ACC112 (cell line): Measurements from ENCODE around the gene APAF1.

Experiments used
- H2AFZ ChIP-seq: fragments of 200-600 bp; sonication (generic); one replicate; pipeline ENCODE4 v1.6.0; 2017; ENCODE audit warnings: antibody characterized with exemption, low read length; ENCODE audit not compliant: unreplicated experiment
- H3K27ac ChIP-seq: fragments of 200-600 bp; sonication (generic); 2 replicates; pipeline ENCODE4 v1.5.1; 2014; ENCODE audit warnings: low read depth, mild to moderate bottlenecking, antibody characterized with exemption, low read length, moderate library complexity
- H3K27me3 ChIP-seq: fragments of 200-600 bp; sonication (generic); 2 replicates; pipeline ENCODE4 v1.6.1; 2014; ENCODE audit warnings: mild to moderate bottlenecking, antibody characterized with exemption, low read length, moderate library complexity, mixed read lengths; ENCODE audit not compliant: insufficient read depth
- H3K36me3 ChIP-seq: fragments of 200-600 bp; sonication (generic); 2 replicates; pipeline ENCODE4 v1.6.1; 2016; ENCODE audit warnings: mild to moderate bottlenecking, antibody characterized with exemption, low read length, moderate library complexity, mixed read lengths; ENCODE audit not compliant: insufficient read depth
- H3K4me1 ChIP-seq: fragments of 200-600 bp; sonication (generic); one replicate; pipeline ENCODE4 v1.6.1; 2016; ENCODE audit warnings: low read length, mixed read lengths; ENCODE audit not compliant: insufficient read depth, unreplicated experiment, control insufficient read depth
- H3K4me3 ChIP-seq: fragments of 200-600 bp; sonication (generic); 2 replicates; pipeline ENCODE4 v1.5.1; 2014; ENCODE audit warnings: mild to moderate bottlenecking, low read depth, low read length
- H3K79me2 ChIP-seq: fragments of 200-600 bp; sonication (generic); one replicate; pipeline ENCODE4 v1.6.0; 2016; ENCODE audit warnings: low read length; ENCODE audit not compliant: control insufficient read depth, unreplicated experiment, insufficient read depth

APAF1 gene

DNA sequence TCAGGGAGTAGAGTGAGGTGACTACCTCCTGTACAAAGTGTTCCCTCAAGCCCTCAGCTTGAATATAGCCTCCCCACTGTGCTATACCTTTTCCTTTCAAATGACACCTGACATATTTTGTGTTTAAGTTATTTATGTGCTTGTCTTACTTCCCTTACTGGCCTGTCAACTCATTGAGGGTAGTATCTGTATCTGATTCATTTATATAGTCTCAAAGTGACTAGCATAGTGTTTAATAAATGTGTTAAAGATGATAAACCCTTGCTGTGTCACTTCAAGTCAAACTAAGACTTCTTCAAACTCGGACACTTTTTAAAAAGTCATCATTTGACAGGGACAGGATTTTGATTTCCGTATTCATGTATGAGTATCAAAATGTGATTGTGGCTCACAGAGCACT is 52.1 kb downstream of the APAF1 start:
- Histone ChIP-seq H3K79me2 (no peaks in the 10 kb centered on the region), H3K36me3 (no peaks in the 10 kb centered on the region), H3K27me3 (no peaks in the 10 kb centered on the region), H3K4me3 (no peak overlapping the region), H3K27ac (no peak overlapping the region), H2AFZ (no peak overlapping the region), H3K4me1 (peaks cover 14% of the 10 kb centered on the region)

DNA sequence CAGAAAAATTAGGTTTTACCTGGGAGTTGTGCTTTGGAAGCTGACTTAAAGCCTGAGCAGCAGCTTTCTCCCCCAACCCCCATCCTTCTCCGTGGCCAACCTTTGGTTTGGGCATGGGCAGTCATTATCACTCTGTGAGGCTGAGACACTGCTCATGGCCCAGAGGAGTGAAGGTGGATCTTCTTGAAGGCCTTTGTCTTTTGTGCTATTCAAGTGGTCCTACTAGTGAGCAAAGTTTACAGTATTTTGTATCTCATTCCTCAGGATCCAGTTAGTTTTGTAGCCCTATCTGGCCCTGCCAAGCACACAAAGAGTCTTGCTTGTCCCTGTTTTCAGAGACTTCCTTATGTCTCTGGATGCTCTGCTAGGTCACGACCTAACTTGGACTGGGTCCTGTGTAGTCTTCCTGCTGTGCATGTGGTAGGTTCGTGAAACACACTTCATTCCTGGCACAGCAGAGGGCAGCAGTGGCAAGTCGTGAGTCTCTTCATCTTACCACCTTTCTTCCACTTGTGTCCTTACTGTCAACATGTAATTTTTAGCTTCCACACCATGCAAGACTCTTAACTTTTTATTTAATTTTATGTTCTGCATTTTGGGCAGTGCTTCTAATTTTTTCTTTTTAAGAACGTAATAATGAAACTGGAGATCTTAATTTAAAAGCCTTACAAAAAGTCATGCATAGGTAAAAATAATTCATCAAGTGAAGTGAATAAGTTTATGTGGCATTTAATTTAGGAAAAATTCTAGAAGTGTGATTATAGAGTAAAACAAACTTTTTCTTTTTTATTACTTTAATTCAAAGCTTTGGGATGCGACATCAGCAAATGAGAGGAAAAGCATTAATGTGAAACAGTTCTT is 53.7 kb downstream of the APAF1 start:
- Histone ChIP-seq H3K27me3 (no peaks in the 10 kb centered on the region), H3K27ac (no peak overlapping the region), H2AFZ (no peak overlapping the region)

DNA sequence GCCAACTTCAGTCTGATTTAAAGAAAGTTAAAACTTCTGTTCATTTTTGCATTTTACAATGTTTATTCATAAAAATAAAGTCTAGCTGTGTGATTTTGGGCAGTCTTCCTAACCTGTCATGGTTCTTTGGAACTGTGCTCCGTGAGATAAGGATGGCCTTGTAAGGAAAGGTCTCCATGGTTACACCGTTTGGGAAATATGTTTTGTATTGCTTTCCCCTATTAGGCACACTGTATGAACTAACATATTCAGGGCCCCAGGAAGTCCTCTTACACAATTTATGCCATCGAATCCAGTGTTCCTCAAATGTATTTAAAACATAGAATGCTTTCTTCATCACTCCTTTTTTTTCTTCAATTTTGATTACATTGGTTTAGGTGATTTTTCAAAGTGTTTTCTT is 54.5 kb downstream of the APAF1 start:
- Histone ChIP-seq H3K27ac (no peak overlapping the region), H3K4me3 (no peak overlapping the region), H3K36me3 (peaks cover 11% of the 10 kb centered on the region), H3K27me3 (no peaks in the 10 kb centered on the region), H2AFZ (no peak overlapping the region), H3K79me2 (no peaks in the 10 kb centered on the region), H3K4me1 (peaks cover 14% of the 10 kb centered on the region)

More for the DNA sequence above, 53.7 kb downstream of the APAF1 start:
- H3K4me1 ChIP-seq = peaks cover 14% of the 10 kb centered on the region
- no peaks in the 10 kb centered on the region for H3K79me2 ChIP-seq
- no peak overlapping the region for H3K4me3 ChIP-seq
- peaks cover 7% of the 10 kb centered on the region; the same call in 1 of the 2 replicates for H3K36me3 ChIP-seq

DNA sequence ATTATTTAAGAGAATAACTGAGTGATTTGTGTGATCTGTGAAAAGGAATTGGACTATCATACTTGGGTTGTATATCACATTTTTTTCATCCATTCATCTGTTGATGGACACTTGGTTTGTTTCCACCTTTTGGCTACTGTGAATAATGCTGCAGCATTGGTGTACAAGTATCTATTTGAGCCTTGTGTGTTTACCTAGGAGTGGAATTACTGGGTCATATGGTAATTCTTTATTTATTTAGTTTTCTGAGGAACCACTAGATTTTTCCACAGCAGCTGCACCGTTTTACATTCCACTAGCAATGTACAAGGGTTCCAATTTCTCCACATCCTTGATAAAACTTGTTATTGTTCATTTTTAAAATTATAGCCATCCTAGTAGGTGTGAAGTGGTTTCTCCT is 56.1 kb downstream of the APAF1 start:
- Histone ChIP-seq H3K79me2 (no peaks in the 10 kb centered on the region), H3K4me3 (no peak overlapping the region), H3K27me3 (no peaks in the 10 kb centered on the region), H3K27ac (no peak overlapping the region), H2AFZ (no peak overlapping the region), H3K4me1 (peaks cover 14% of the 10 kb centered on the region), H3K36me3 (peaks cover 15% of the 10 kb centered on the region)

DNA sequence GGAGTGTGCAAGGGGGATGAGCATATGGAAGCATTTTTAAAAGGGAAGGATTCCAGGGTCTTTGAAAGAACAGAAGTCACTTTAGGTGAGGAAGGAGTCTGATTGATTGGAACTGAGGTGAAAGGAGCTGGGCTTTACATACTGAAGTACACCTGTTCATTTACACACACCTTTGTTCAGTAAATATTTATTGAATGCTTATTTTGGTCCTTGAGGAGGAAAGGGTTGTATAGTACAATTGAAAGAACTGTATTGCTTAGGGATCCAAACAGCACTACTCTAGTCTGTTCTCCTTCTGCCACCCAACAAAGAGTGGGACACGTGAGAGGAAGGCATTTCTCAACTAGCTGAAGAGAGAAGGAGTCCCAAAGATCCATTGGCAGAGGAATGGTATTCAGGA is 63.9 kb downstream of the APAF1 start:
- no peaks in the 10 kb centered on the region for H3K79me2 ChIP-seq
- no peaks in the 10 kb centered on the region for H3K4me1 ChIP-seq
- H3K36me3 ChIP-seq = peaks cover 25% of the 10 kb centered on the region
- H3K27me3 ChIP-seq = no peaks in the 10 kb centered on the region
- H3K4me3 ChIP-seq = no peak overlapping the region
- no peak overlapping the region for H3K27ac ChIP-seq
- H2AFZ ChIP-seq = no peak overlapping the region

DNA sequence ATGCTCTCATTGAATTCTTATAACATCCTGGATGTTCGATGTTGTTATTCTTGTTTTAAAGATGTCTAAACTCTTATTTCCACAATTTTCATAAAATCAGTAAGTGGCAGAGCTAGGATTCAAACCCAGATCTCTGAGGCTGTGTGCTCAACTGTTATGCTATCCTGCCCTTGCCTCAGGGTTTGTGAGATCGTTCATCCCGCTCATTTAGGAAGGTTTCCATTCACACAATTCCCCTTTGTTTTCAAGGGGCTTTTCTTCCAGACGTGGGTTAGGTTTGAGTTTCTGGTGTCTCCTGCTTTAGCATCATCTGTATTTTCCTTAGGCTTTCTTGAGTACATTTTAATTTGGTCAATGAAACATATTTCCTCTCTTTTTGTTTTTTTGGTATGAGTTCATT is 69.3 kb downstream of the APAF1 start:
- Histone ChIP-seq H3K79me2 (no peaks in the 10 kb centered on the region), H3K27me3 (no peaks in the 10 kb centered on the region), H3K4me1 (no peaks in the 10 kb centered on the region), H3K36me3 (0 out of 2 replicates have a peak, but pooled peaks cover 21% of the 10 kb centered on the region), H3K4me3 (no peak overlapping the region), H2AFZ (no peak overlapping the region), H3K27ac (no peak overlapping the region)

DNA sequence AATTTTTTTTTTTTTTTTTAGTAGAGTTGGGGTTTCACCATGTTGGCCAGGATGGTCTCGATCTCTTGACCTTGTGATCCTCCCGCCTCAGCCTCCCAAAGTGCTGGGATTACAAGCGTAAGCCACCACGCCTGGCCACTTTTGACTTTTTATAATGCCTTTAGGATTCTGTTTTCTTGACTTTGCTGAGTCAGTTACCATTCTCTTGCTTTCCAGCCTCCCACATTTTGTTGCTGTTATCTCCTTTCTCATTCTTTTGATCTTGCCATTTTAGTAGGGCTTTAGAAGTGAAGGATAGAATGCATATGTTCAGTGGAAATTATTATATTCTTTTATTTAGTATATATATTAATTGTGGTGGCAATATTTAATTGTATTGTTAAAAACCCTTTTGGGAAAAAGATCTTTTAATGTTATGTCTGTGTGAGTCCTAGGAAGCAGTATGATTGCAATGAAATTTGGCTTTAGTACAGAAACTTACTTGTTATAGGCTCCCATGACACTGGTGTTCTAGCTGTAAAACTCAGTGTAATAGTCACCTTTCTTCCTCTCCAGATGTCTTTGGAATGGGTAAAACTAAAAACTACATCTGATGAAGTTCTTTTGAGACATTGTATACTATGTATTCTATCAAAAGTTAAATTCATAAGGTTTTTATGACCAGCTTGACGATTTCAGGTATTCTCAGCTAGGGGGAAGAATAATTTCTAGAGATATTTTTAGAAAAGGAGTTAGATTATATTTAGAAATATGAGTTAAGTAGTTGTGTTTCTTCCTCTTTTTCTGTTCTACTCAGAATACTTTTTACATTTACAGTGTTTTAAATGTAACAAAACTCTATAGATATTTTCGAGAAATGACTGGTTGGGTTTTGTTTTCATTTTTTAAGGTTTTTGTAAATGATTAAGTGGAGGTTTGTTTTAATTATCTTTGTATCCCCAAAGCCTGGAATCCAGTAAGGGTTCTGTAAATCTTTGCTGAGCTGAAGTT is 74.7 kb downstream of the APAF1 start:
- no peak overlapping the region for H3K27ac ChIP-seq
- no peak overlapping the region for H2AFZ ChIP-seq
- no peak overlapping the region for H3K4me3 ChIP-seq
- no peaks in the 10 kb centered on the region for H3K79me2 ChIP-seq
- H3K27me3 ChIP-seq = no peaks in the 10 kb centered on the region
- H3K4me1 ChIP-seq = no peaks in the 10 kb centered on the region
- H3K36me3 ChIP-seq = 0 out of 2 replicates have a peak, but pooled peaks cover 15% of the 10 kb centered on the region

DNA sequence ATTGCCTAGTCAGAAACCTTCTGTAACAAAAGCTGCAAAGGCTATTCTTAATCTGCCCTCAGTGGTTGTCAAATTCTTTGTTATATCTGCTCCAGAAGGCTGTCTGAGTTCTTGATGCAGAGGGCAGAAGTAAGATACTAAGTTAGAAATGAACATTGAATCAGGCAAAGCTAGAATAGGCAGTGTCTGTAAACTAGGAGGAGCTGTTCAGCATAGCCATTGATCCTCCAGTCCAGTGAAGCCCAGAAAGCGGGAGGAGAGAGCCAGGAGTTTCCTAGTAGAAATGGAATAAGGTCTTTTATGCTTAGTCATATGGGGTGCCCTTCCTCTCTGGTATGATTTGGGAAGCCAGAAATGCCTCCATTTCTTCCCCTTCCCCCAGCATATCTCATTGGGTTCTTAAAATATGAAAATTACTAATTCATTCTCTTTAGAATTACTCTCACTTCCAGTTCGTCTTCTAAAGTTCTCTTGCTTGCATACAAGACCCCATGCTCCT is 76.2 kb downstream of the APAF1 start:
- Histone ChIP-seq H3K79me2 (no peaks in the 10 kb centered on the region), H3K4me1 (no peaks in the 10 kb centered on the region), H3K27ac (no peak overlapping the region), H2AFZ (no peak overlapping the region), H3K36me3 (0 out of 2 replicates have a peak, but pooled peaks cover 12% of the 10 kb centered on the region), H3K27me3 (no peaks in the 10 kb centered on the region), H3K4me3 (no peak overlapping the region)

DNA sequence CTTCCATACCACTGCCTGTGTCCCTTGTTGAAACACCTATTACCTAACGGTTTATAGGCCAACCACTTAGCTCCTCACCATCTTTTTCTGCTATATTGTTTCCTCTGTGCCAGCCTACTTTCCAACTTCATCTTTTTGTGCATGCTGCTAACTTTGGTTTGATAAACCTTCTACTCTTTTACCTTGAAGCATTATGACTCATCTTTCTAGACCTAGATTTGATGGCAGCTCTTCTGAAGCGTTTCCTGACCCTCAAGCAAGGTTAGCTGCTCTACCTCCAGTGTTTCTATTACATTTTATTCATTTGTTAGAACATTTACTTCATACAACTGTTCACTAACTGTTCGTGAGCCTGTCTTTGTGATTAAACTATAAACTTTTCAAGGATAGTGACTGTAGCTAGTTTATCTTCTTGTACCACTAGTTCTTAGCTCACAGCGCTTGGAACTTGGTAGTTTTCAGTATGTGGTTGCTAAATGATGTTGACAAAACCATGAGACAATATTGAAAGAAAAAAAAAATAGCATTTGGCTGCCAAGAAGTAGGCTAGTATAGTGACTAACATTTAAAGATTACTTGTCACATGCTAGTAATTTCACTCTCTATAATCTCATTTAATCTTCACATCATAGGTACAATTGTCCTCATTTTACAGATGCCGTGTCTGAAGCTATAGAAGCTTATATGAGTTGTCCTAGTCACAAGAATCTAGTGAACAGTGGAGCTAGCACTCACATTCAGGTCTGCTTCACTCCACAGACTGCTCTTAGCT is 79.5 kb downstream of the APAF1 start:
- H3K36me3 ChIP-seq = peaks cover 14% of the 10 kb centered on the region; the same call in 1 of the 2 replicates
- H3K79me2 ChIP-seq = no peaks in the 10 kb centered on the region
- no peak overlapping the region for H2AFZ ChIP-seq
- no peak overlapping the region for H3K27ac ChIP-seq
- no peak overlapping the region for H3K4me3 ChIP-seq
- H3K27me3 ChIP-seq = no peaks in the 10 kb centered on the region
- no peaks in the 10 kb centered on the region for H3K4me1 ChIP-seq
